ENCODE measurements around the gene SOX10. TPM values are rescaled to one million over a fixed set of nuclear protein-coding genes. Genes with fewer than 3 reads are reported as not detected.

SOX10 gene
- polyA plus RNA-seq, 1 donor from 2014 or later, result not detected

- Histone ChIP-seq H3K4me2 (ENCODE audit: low read length) (no peak overlapping the region), H3K4me3 (ENCODE audit: low read length) (no peak overlapping the region), H3K27ac (ENCODE audit: low read length) (no peak overlapping the region)
These were observed 14.9 kb upstream of the SOX10 start for GRCh38 chr22:37999236-37999635.

GRCh38 chr22:37998543-37998942 is 14.2 kb upstream of the SOX10 start:
- Histone ChIP-seq H4K20me1 (ENCODE audit: insufficient read depth) (no peaks in the 10 kb centered on the region), H3K36me3 (ENCODE audit: insufficient read depth, low read length) (no peaks in the 10 kb centered on the region), H3F3A (ENCODE audit: insufficient read depth, low read length, poor library complexity, severe bottlenecking) (no peaks in the 10 kb centered on the region), H3K9me2 (ENCODE audit: insufficient read depth, low read length) (no peaks in the 10 kb centered on the region), H2AFZ (ENCODE audit: low read depth, low read length) (no peak overlapping the region), H3K9me3 (ENCODE audit: low read length) (no peaks in the 10 kb centered on the region), H3K4me3 (ENCODE audit: low read length) (no peak overlapping the region), H3K27ac (ENCODE audit: low read length) (no peak overlapping the region), H3K27me3 (ENCODE audit: insufficient read depth, low read depth, low read length) (no peaks in the 10 kb centered on the region), H3K4me2 (ENCODE audit: low read length) (no peak overlapping the region), H3K79me2 (replicated peaks; ENCODE audit: insufficient read depth, low read length) (no peaks in the 10 kb centered on the region), H3K9ac (ENCODE audit: low read length) (no peak overlapping the region)
- TF ChIP-seq MXI1 (conservative IDR thresholded peaks at IDR 0.05; ENCODE audit: poor library complexity, severe bottlenecking) (no peak), EZH2 (IDR thresholded peaks at IDR 0.05; ENCODE audit: borderline replicate concordance, insufficient read depth, low read length, poor library complexity, severe bottlenecking) (no peak), POLR2AphosphoS5 (IDR thresholded peaks at IDR 0.05) (no peak), EP300 (conservative IDR thresholded peaks at IDR 0.05; ENCODE audit: poor library complexity, severe bottlenecking) (no peak), RAD21 (conservative IDR thresholded peaks at IDR 0.05) (no peak), SMC3 (conservative IDR thresholded peaks at IDR 0.05; ENCODE audit: poor library complexity) (no peak), CTCF (IDR thresholded peaks at IDR 0.05; ENCODE audit: poor library complexity, severe bottlenecking) (no peak), TAF1 (IDR thresholded peaks at IDR 0.05; ENCODE audit: low read depth) (no peak)

More at GRCh38 chr22:37999236-37999635, 14.9 kb upstream of the SOX10 start:
- no peaks in the 10 kb centered on the region for H3F3A ChIP-seq (ENCODE audit: insufficient read depth, low read length, poor library complexity, severe bottlenecking)
- H3K79me2 ChIP-seq (replicated peaks; ENCODE audit: insufficient read depth, low read length), result no peaks in the 10 kb centered on the region
- no peak overlapping the region for H2AFZ ChIP-seq (ENCODE audit: low read depth, low read length)
- H3K9me3 ChIP-seq (ENCODE audit: low read length), result no peaks in the 10 kb centered on the region
- no peaks in the 10 kb centered on the region for H3K27me3 ChIP-seq (ENCODE audit: insufficient read depth, low read depth, low read length)
- TF ChIP-seq CTCF (IDR thresholded peaks at IDR 0.05; ENCODE audit: poor library complexity, severe bottlenecking) (no peak), POLR2AphosphoS5 (IDR thresholded peaks at IDR 0.05) (no peak), EZH2 (IDR thresholded peaks at IDR 0.05; ENCODE audit: borderline replicate concordance, insufficient read depth, low read length, poor library complexity, severe bottlenecking) (no peak), EP300 (conservative IDR thresholded peaks at IDR 0.05; ENCODE audit: poor library complexity, severe bottlenecking) (no peak), REST (IDR thresholded peaks at IDR 0.05; ENCODE audit: borderline replicate concordance) (no peak), SMC3 (conservative IDR thresholded peaks at IDR 0.05; ENCODE audit: poor library complexity) (no peak), RAD21 (conservative IDR thresholded peaks at IDR 0.05) (no peak), MXI1 (conservative IDR thresholded peaks at IDR 0.05; ENCODE audit: poor library complexity, severe bottlenecking) (no peak), TAF1 (IDR thresholded peaks at IDR 0.05; ENCODE audit: low read depth) (no peak)
- no peak overlapping the region for H3K9ac ChIP-seq (ENCODE audit: low read length)
- no peaks in the 10 kb centered on the region for H3K9me2 ChIP-seq (ENCODE audit: insufficient read depth, low read length)
- H3K36me3 ChIP-seq (ENCODE audit: insufficient read depth, low read length), result no peaks in the 10 kb centered on the region
- no peaks in the 10 kb centered on the region for H4K20me1 ChIP-seq (ENCODE audit: insufficient read depth)

Measured in neural cell (in vitro differentiated cells).